ENCODE results near the gene EEPD1.

- TF ChIP-seq EZH2 (IDR thresholded peaks at IDR 0.05; ENCODE audit: insufficient read depth, low read length) (no peak), CTCF (IDR thresholded peaks at IDR 0.05; ENCODE audit: insufficient read depth, low read depth, low read length) (no peak)
Observed at GRCh38 chr7:36154255-36155212, 1.5 kb downstream of the EEPD1 start.

Measured in astrocyte (in vitro differentiated cells and primary cell).